HG02970 (cell line): ENCODE data around the gene SGIP1.
"Not testable (repeated sequence)": the region's sequence is repeated elsewhere in the genome, so short reads cannot be mapped to it uniquely, and the experiment has no call there.

Source experiments
- ATAC-seq: cut with Tn5 transposase; IDR thresholded peaks from one replicate; pipeline ENCODE4 v1.9.1; 2021; ENCODE audit warnings: mild to moderate bottlenecking, moderate library complexity, moderate number of reproducible peaks; ENCODE audit not compliant: unreplicated experiment, low FRiP score

The SGIP1 gene

GRCh38 chr1:66758241-66758755 is 224.3 kb downstream of the SGIP1 start:
- ATAC-seq = peak; percentile 99

- ATAC-seq = no peak
Measured at GRCh38 chr1:66760506-66760905, 226.6 kb downstream of the SGIP1 start.

GRCh38 chr1:66761221-66761620 is 227.3 kb downstream of the SGIP1 start:
- no peak for ATAC-seq

DNA sequence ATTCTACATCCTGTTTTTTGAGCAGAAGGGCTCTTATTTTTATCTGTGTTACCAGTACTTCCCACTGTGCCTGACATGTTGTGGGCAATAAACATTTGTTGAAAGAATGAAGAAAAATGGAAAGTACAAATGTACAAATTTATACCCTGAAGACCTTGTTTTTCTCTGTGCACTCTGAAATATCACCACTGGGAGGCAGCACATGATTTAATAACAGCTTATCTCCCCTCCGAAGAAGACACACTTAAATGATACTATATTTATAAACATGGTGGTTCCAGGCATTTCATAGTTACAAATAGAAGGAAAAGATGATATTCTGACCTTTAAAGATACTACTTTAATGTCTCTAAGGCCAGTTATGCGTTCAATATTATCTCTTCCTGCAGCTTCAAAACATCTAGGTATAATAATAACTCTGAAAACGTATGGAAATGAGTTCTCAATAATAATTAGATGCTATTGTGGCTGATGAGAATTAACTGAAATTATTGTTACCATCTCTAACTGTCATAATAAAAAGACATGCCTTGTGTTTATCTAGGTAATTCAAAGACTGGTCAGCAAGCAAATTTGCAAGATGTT is 231.1 kb downstream of the SGIP1 start:
- ATAC-seq = no peak

DNA sequence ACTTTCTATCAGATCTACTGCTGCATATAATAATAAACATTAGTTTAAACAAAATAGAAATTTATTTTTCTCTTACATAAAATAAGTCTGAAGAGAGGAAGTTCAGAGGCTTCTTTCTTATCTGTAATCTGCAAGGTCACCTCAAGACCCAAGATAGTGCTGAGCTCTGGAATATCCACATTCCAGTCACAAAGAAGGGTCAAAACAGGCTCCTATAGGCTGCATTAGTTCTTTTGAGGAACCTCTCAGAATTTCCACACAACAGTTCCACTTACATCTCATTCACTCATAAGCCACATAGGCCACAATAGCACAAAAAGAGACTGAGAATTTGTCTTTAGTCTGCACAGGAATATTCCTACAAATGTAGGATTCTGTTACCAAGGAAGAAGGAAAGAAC is 233.7 kb downstream of the SGIP1 start:
- ATAC-seq = no peak

- no peak for ATAC-seq
Measured at GRCh38 chr1:66768965-66769364, 235.0 kb downstream of the SGIP1 start.

DNA sequence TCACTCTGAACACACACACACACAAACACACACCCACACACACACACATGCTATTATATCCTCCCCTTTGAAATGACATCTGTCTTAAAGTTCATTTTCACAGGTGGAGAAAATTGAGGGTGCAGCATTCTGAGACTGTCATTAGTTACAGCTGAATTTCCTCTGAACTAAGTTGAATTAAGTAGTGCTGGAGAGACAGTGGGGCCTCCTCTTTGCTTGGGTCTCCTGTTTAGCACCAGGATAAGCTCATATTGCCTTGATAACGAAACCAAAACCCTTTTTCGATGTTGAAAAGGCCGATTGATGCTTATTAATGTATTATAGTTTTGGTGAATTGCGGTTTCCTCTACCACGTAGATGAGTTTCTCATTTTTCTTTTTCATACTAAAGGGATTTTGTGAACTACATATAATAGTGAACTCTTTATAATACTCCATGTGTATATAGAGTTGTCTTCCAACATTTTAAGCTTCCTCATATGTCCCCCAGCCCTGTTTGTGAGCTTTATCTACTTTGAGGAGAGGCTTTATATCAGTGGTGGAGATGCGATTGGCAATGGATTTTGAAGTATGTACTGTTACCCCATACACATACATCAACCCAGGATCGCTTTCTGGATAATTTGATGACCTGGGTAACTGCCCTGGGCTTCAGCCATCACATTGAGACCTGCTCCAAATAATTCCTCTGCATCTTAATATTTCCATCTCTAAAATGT is 235.7 kb downstream of the SGIP1 start:
- ATAC-seq = no peak

GRCh38 chr1:66770240-66770639 is 236.3 kb downstream of the SGIP1 start:
- no peak for ATAC-seq

GRCh38 chr1:66770694-66771093 is 236.7 kb downstream of the SGIP1 start:
- ATAC-seq = no peak

DNA sequence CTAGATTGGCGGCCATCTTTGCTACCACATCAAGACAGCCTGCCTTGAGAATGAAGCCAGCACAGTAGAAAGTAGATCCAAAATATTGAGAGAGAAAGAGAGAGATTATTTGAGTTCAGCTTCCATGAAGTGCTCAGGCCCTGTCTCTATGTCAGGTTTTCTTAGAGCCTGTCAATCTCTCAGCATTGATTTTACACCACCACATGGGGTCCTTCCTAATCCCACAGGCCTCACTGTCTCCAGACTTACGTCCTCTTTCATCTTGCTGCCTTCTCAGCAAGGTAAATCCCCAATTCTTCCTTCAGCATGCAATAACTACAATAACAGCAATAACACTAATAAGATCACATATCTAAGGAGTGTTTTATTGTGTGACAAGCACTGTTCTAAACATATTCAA is 239.3 kb downstream of the SGIP1 start:
- ATAC-seq = no peak

GRCh38 chr1:66774438-66774837 is 240.5 kb downstream of the SGIP1 start:
- ATAC-seq = no peak

- ATAC-seq = no peak
Measured at GRCh38 chr1:66775646-66776045, 241.7 kb downstream of the SGIP1 start.

DNA sequence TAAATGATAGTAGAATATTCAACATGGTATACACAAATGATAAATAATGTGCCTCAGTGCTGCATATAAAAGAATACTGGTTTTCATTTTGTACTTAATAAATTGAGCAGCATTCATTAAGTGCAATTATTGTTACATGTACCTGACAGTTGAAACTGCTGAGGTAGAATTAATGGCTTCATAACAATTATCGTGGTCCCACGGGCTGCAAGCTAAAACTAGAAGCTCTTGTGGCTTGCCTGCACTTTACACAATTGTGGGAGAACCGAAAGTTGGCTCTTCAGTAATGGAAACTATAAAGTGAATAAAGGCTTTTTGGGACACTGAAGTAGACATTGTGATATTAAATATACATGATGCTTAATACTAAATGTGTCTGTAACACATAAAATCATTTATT is 243.9 kb downstream of the SGIP1 start:
- no peak for ATAC-seq

DNA sequence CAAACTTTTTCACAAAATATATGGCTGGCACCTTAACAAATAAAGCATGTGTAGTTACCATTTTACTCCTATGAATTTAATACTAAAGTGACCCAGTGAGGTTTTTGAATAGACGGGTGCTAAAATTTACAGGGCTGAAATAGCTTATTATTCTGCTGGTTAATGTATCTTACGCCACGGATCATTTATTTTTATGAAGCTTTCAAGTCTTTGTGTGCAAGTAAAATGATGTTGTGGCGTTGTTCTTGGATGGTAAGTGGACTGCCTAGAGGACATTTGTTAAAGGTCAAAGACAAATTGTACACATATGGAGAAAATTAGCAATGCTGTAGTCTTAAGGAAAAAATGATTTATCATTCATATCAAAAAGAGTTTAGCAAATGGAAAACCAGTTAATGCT is 244.3 kb downstream of the SGIP1 start:
- no peak for ATAC-seq

GRCh38 chr1:66778969-66779368 is 245.0 kb downstream of the SGIP1 start:
- no peak for ATAC-seq

DNA sequence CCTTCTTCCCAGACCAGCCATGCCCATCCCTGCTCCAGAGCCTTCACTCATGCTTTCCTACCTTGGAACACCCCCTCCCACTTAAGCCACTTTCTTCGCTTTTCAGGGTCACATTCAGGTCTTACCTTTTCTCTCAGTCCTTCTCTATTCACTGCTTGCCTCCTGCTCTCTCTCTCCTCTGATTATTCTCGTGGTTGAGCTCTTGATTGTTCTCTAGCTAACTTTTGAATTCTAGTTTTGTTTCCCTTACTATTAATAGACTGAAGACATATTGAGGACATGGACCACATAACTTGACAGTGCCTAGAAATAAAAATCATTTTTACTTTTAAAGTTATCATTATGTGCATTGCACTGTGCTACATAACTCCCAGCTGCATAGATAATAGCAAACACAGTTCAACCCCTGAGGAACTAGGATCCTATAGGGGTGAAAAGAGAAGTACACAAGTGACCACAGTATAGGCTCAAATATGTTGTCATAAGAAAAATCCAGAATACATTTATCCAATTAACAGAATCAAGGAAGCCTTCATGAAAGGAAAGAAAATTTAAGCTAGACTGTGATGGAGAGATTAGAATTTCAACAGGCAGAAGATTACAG is 245.6 kb downstream of the SGIP1 start:
- ATAC-seq = no peak

GRCh38 chr1:66785800-66786199 is 251.8 kb downstream of the SGIP1 start:
- ATAC-seq = not testable (repeated sequence)

GRCh38 chr1:66787641-66788040 is 253.7 kb downstream of the SGIP1 start:
- no peak for ATAC-seq

DNA sequence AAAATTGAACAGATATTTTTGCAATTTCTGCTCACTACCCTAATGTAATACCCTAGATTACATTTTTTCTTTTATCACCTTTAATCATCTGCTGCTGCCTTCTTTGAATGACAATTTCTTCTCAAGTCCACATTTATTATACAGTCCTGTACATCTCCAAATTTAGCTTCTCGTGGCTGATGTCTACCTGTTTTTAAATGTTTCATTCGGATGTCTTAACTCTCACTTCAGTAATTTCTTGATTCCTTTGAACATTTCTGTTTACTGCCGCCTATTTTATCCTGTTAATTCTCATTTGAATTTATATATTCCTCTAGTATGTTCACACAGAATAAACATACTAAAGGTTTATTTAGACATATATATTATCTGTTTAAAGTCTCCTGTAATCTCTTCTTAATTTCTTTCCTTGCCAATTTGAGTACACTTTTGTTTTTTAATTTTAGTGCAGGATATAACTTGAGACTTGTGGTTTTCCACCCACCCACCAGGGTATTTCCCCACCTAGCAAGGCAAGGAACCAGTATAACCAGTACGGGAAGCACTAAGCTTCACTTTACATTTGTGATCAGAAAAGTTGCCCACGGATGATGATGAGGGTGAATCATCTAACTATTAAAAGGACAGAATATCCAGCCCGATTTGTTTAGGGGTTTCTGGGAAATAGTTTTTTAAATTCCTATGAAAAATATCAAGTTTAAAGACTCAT is 254.4 kb downstream of the SGIP1 start:
- ATAC-seq = no peak

DNA sequence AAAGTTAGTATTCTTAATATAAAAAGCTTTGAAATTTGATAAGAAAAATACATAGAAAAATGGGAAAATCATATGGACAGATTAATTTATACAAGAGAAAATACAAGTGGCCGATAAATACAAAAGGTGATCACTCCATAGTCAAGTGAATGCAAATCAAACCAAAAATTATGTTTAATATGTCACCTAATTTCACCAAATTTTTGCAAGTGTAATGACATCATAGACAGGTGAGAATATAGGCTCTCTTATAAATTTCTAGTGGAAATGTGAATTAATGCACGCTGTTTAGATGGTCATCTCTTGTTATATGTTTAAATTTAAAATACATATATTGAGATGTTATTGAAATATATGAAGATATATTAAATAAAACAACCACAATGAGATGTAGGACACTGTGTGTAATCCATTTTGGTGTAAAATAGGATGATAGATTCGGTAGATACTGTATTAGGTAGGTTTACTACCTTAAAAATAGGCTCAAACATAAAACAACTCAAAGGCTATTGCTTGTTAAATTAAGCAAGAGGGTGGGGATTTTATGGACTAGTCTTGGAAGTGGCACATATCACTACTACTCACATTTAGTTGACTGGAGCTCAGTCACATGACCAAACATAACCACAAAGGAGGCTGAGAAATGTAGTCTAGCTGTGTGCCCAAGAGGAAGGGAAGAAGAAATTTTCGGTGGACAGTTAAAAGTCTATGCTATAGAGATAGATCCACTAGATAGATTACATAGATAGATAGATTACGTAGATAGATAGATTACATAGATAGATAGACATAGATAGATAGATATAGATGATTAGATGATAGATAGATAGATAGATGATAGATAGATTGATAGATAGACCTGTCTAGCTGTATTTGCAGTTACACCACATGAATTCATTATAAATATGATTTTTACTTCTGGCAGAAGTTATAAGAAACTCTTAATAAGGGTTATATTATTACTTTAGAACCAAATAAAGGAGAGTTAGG is 258.0 kb downstream of the SGIP1 start:
- no peak for ATAC-seq
